HG02973 (cell line): ENCODE measurements around the gene HBA1.
"Not testable (repeated sequence)": the region's sequence is repeated elsewhere in the genome, so short reads cannot be mapped to it uniquely, and the experiment has no call there.

Experiments
- ATAC-seq: cut with Tn5 transposase; IDR thresholded peaks from one replicate; pipeline ENCODE4 v1.9.1; 2021; ENCODE audit warnings: moderate library complexity; ENCODE audit not compliant: unreplicated experiment

The HBA1 gene

GRCh38 chr16:159136-159849 lies 17.2 kb upstream of the HBA1 start:
- no peak for ATAC-seq

- not testable (repeated sequence) for ATAC-seq
These were observed 16.2 kb upstream of the HBA1 start for GRCh38 chr16:160242-160641.

- no peak for ATAC-seq
These were observed 15.7 kb upstream of the HBA1 start for GRCh38 chr16:160691-161190.

GRCh38 chr16:162271-162991 lies 14.0 kb upstream of the HBA1 start:
- no peak for ATAC-seq

GRCh38 chr16:163139-163538 lies 13.3 kb upstream of the HBA1 start:
- not testable (repeated sequence) for ATAC-seq

- ATAC-seq: not testable (repeated sequence)
These were observed 12.8 kb upstream of the HBA1 start for GRCh38 chr16:163696-164095.

- not testable (repeated sequence) for ATAC-seq
These were observed 12.2 kb upstream of the HBA1 start for GRCh38 chr16:164134-164823.

GRCh38 chr16:164827-165538 lies 11.5 kb upstream of the HBA1 start:
- no peak for ATAC-seq

- ATAC-seq: no peak
These were observed 10.7 kb upstream of the HBA1 start, which contains the start of gene HBM for GRCh38 chr16:165539-166374. TSS of gene HBM (plus strand) at chr16:165978. CDS start at chr16:165998, 20 bp downstream.

GRCh38 chr16:166375-167121 lies 9.9 kb upstream of the HBA1 start:
- ATAC-seq: no peak

- ATAC-seq: no peak
These were observed 9.3 kb upstream of the HBA1 start for GRCh38 chr16:167122-167690.

- no peak for ATAC-seq
These were observed 8.1 kb upstream of the HBA1 start for GRCh38 chr16:168424-168823.

- ATAC-seq: no peak
These were observed 7.5 kb upstream of the HBA1 start for GRCh38 chr16:169014-169413.

GRCh38 chr16:170088-170507 lies 6.4 kb upstream of the HBA1 start:
- ATAC-seq: not testable (repeated sequence)

GRCh38 chr16:170788-171187 lies 5.7 kb upstream of the HBA1 start:
- no peak for ATAC-seq

GRCh38 chr16:172374-172941 lies 4.0 kb upstream of the HBA1 start, which contains the start of gene HBA2:
TSS of gene HBA2 (plus strand) at chr16:172876. CDS start at chr16:172913, 37 bp downstream.
- not testable (repeated sequence) for ATAC-seq

GRCh38 chr16:173211-173854 lies 3.1 kb upstream of the HBA1 start:
- ATAC-seq: not testable (repeated sequence)
